ENCODE data around the gene ISCU.
"Not testable (repeated sequence)": the region's sequence is repeated elsewhere in the genome, so short reads cannot be mapped to it uniquely, and the experiment has no call there.

Gene ISCU

DNA sequence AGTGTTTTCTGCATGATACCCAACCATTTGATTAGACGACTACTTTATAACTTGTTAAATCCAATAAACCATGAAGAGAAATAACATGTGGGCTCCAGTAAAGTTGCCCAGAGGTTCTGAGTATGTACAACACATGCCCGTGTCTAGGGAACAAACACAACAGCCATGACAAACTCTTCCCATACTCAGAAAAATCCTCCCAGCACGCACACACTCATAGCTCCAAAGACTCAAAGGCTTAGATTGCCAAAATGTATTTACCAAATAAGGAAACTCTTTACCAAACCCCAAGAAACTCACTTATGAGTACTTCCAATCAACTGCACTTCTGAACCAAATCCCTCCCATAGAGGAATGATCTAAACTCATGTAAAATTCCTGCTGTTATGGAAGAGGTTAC is 18.7 kb upstream of the ISCU start:
- no peak for DNase-seq (ENCODE audit: low spot score)

GRCh38 chr12:108547686-108548085 is 14.7 kb upstream of the ISCU start:
- DNase-seq (ENCODE audit: low spot score) = no peak

DNA sequence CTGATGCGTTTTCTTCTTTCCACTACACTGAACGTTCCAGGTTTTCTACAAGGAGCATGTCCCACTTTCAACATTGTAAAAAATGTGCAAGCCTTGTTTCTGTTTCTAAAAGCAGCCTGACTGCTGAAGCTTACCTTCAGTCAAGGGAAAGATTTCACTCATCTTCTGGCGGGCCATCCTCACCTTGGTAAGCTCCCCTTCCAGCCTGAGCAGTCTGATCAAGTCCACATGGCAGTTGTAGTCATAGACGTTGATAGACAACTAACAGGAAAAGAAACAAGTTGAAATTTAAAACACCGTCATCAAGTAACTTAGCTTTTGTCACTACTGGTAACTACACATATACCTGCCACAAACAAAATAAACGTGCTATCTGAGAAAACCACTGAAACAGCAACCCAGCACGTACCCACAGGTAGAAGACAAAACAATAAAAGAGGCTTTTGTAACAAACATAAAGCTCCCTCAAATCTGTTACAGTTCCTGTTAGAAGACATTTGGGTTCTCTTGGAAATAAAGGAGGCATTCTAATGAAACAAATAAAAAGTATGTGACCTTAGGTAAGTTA is 13.4 kb upstream of the ISCU start:
- no peak for DNase-seq (ENCODE audit: low spot score)

GRCh38 chr12:108551535-108551934 is 10.9 kb upstream of the ISCU start:
- DNase-seq (ENCODE audit: low spot score) = no peak

DNA sequence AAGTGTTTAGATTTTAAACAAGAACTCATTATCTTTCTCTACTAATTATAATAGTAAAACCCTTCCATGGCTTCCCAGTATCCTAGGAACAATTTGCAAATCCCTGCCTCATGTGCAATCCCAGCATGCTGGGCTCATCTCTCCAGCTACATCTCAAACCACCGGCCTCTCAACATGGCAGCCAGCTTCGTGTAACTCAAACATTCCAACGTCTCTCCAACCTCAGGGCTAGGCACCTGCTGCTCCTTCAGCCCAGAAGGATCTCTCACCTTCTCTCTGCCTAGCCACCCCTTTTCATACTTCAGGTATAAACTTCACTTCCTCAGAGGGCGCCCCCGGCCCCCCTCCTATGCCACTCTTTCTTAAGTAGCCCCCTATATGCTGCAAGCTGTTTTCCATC is 8.6 kb upstream of the ISCU start:
- no peak for DNase-seq (ENCODE audit: low spot score)

DNA sequence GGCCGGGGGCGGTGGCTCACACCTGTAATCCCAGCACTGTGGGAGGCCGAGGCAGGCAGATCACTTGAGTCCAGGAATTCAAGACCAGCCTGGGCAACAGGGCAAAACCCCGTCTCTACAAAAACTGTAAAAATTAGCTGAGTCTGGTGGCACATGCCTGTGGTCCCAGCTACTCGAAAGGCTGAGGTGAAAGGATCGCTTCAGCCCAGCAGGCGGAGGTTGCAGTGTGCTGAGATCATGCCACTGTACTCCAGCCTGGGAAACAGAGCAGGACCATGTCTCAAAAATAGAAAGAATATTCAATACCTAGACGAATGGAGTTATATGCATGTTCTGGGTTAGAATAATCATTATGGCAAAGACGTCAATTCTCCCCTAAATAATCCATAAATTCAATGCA is 7.0 kb upstream of the ISCU start:
- DNase-seq (ENCODE audit: low spot score) = not testable (repeated sequence)

DNA sequence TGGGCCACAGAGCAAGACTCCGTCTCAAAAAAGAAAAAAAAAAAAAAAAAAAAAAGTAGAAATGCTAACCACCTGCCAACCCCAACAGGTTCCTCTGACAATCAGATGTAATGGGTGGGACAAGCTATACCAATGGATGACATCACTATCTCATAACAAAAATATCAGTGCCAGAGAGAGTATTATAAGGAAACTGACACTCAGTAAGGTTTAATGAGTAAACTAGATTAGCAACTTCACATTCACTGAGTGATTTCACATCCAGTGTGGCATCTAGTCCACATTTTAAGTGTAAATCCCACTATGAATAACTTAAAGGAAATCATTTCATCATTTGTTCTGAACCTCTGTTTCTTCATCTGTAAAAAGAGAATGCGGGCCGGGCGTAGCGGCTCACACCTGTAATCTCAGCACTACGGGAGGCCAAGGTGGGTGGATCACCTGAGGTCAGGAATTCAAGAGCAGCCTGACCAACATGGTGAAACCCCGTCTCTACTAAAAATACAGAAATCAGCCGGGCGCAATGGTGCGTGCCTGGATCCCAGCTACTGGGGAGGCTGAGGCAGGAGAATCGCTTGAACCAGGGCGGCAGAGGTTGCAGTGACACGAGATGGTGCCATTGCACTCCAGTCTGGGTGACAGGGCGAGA is 3.3 kb upstream of the ISCU start:
- DNase-seq (ENCODE audit: low spot score) = no peak

- DNase-seq (ENCODE audit: low spot score) = no peak
Observed at GRCh38 chr12:108559748-108560147, 2.6 kb upstream of the ISCU start.

- DNase-seq (ENCODE audit: low spot score) = peak; percentile 10
Observed at GRCh38 chr12:108560321-108560721, 2.1 kb upstream of the ISCU start.

DNA sequence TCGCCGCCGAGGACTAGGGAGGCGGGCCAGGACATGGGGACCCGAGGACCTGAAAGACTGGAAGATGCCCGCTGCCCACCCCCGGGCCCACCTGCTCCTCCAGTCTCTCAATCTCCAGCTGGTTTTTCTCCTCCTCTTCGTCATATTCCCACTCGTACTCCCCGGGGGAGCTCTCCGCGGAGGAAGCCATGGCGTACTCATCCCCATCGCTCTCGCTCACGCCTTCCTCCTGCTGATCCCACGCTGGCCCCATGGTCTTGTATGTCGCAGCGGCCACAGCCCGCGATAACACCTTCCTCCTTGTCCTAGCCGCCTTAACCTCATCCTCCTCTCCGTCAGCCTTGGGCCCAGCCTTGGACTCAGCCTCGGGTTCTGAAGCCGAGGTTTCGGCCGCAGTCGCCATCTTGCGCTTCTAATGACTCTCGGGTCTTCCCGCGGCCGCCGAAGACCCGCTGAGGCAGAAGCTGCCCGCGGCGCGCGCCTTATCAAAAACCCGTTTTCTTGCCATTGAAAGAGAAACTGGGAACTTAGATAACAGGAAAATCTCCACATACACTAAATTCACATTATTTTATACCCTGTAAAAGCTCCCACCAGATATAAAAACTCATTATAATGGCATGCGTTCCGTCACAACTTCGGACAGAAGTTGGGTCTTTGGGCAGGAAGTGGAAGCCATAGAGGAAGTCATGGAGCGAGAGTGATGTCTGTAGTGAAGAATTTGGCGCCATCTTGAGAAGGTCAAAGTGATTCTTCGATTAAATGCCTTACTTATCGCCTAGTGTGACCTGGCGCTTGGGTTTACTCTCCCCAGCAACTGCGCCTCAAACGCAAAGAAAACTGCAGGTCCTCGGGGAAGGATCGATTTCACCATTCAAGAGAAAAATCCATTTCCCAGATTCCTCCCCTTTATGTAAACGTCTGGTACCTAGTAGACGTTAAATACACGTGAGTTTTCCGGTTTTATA is 1.4 kb upstream of the ISCU start, which contains the start of gene SART3:
Gene SART3 (minus strand): TSS at position 422 of the 968 bp plus-strand sequence. CDS start 19 bp downstream, at position 403.
- DNase-seq (ENCODE audit: low spot score) = peak; percentile 91

GRCh38 chr12:108561852-108562347 is 496 bp upstream of the ISCU start:
- DNase-seq (ENCODE audit: low spot score) = no peak

- peak; percentile 76 for DNase-seq (ENCODE audit: low spot score)
Observed at GRCh38 chr12:108563136-108563803, 874 bp downstream of the ISCU start.

DNA sequence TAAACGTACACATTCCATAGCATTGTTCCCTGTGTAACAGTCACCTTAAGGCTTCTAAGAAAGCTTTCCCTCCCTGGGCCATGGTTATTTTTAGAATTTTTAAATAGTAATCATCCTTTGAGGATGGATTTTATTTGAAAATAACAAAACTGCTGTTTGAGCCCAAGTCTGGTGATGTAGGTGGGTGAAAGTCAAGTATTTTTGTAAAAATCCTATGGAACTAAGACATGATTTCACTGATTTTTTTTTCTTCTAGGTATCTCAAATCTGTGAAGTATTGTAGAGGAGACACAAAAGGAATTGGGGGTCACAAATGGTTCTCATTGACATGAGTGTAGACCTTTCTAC is 1.4 kb downstream of the ISCU start:
- DNase-seq (ENCODE audit: low spot score) = no peak

DNA sequence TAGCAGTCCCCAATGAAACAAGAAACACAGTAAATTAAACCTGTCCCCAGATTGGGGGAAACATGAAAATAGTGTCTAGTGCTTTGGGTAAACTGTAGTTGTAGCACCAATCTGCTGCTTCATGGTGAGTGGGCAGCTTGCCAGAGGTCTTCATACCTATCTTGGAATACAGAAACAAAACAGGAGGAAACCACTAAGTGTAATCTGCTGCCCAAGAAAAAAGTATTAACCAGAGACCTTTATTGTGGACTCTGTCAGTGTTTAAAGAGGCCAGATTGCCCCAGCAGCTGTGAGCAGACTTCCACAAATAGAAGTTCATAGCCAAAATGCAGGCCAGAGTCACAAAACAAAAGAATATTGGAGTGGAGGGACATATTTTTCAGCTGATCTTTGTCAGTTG is 2.3 kb downstream of the ISCU start:
- no peak for DNase-seq (ENCODE audit: low spot score)

DNA sequence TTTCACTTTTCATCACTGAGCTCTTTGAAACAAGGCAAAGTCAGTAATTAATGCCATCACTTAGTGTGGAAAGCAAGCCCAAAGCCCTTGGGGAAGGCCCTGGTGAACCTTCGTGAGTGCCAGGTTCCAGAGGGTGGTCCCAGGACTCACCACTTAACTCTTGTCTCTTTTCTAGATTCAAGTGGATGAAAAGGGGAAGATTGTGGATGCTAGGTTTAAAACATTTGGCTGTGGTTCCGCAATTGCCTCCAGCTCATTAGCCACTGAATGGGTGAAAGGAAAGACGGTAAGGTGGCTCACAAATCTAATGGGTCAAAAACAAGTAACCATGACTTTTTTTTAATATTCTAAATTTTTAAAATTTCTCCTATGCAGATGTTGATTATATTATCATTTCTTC is 2.8 kb downstream of the ISCU start:
- DNase-seq (ENCODE audit: low spot score) = no peak

- peak; percentile 87 for DNase-seq (ENCODE audit: low spot score)
Observed at GRCh38 chr12:108565976-108566375, 3.6 kb downstream of the ISCU start.

GRCh38 chr12:108566452-108566851 is 4.1 kb downstream of the ISCU start:
- DNase-seq (ENCODE audit: low spot score) = no peak

GRCh38 chr12:108567406-108568337 is 5.3 kb downstream of the ISCU start:
- no peak for DNase-seq (ENCODE audit: low spot score)

DNA sequence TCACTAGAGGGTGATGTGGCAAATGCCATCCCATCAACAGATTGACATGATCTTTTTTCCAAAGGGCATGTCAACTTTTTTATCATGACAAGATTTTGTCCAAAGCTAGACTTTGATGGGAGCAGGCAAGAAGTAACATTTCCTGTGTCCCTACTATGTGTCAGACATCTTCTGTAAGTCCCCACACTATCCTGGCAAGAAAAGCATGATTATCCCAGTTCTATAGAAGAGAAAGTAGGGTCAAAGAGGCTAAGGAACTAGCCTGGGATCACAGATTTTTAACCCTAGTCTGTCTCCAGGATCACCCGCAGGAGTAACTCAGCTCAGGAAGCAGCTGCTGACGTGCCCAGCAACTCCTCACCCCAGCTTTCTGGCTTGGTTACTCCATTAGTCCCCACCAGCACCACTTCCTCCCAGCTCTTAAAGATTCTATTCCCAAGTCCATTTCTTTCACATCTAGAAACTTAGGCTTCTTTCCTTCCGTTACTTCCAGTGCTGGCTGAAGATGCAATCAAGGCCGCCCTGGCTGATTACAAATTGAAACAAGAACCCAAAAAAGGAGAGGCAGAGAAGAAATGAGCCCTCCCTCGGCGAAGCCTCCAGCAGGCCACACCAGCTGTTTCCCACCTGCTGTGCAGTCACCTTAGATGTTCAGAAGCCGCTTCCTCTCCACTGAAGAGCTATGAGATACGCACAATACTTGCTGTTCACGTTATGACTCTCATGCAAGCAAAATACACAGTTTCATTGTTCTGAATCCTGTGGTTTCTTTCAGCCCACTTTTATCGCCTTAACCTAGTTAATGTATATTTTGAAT is 6.2 kb downstream of the ISCU start:
- DNase-seq (ENCODE audit: low spot score) = no peak

Measured in kidney capillary endothelial cell (primary cell).